Measurements from ENCODE around the gene PSTPIP1.

DNA sequence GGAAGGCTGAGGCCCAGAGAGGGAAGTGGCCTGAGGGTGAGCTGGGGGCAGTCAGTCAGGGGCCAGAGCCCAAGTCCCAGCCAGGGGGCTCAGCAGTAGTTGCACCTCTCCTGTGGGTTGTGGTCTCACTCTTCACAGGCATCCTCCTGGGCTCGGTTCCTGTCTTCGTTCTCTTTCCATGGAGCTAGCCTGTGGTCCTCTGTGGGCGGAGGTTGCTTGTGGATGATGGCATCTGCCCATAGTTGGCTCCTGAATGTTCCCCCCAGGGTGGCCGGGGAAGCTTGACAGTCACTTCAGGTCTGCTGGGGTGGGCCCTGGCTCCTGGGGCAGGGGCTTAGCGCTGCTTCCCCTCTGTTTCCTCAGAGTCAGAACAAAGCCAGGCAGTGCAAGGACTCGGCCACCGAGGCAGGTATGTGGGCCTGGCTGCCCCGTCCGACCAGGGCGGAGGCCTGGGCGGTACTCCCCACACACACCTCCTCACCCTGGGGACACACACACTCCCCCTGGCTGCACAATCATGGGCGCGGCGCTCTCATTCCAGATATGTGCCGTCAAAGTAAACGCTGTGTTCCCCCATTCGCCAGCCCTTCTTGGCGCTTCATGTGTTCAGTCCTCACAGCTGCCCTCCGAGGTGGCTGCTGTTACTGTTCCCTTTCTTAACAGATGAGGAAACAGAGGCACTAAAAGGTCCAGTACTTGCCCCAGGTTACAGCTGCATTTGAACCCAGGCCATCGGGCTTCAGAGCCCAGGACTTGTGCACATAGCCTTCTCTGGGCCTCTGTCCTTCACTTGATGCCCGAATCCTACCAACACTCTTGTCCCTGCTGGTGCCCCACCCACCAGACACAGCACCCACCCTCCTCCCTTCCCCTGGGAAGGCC is 34.5 kb downstream of the PSTPIP1 start:
- TF ChIP-seq, protein P1, sequence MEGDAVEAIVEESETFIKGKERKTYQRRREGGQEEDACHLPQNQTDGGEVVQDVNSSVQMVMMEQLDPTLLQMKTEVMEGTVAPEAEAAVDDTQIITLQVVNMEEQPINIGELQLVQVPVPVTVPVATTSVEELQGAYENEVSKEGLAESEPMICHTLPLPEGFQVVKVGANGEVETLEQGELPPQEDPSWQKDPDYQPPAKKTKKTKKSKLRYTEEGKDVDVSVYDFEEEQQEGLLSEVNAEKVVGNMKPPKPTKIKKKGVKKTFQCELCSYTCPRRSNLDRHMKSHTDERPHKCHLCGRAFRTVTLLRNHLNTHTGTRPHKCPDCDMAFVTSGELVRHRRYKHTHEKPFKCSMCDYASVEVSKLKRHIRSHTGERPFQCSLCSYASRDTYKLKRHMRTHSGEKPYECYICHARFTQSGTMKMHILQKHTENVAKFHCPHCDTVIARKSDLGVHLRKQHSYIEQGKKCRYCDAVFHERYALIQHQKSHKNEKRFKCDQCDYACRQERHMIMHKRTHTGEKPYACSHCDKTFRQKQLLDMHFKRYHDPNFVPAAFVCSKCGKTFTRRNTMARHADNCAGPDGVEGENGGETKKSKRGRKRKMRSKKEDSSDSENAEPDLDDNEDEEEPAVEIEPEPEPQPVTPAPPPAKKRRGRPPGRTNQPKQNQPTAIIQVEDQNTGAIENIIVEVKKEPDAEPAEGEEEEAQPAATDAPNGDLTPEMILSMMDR (conservative IDR thresholded peaks at IDR 0.05; ENCODE audit: low read length) = no peak
- TF ChIP-seq EZH2phosphoT487 (IDR thresholded peaks at IDR 0.05; ENCODE audit: borderline replicate concordance) = no peak
